Neural crest cell (in vitro differentiated cells): ENCODE data around the gene TBX18. TPM values are rescaled to one million over a fixed set of nuclear protein-coding genes. Genes with fewer than 3 reads are reported as not detected.

ENCODE experiments used
- DNase-seq: peaks from one replicate; pipeline ENCODE4 v3.0.0; 2021; ENCODE audit warnings: low read depth, mixed read lengths, low spot score
- H3K27ac Mint-ChIP-seq: one replicate; pipeline ENCODE4 v1.8.0; 2021; ENCODE audit warnings: mild to moderate bottlenecking, mixed read lengths; ENCODE audit not compliant: unreplicated experiment
- H3K27me3 Mint-ChIP-seq: 2 replicates; pipeline ENCODE4 v1.8.0; 2021; ENCODE audit warnings: low read depth, mild to moderate bottlenecking, mixed read lengths
- H3K36me3 Mint-ChIP-seq: 2 replicates; pipeline ENCODE4 v1.8.0; 2021; ENCODE audit warnings: low read depth, mild to moderate bottlenecking, mixed read lengths
- H3K4me1 Mint-ChIP-seq: 2 replicates; pipeline ENCODE4 v1.8.0; 2021; ENCODE audit warnings: mixed read lengths
- H3K4me3 Mint-ChIP-seq: one replicate; pipeline ENCODE4 v1.8.0; 2021; ENCODE audit warnings: mild to moderate bottlenecking, mixed read lengths
- H3K9me3 Mint-ChIP-seq: 2 replicates; pipeline ENCODE4 v1.8.0; 2021; ENCODE audit warnings: mixed read lengths
- total RNA-seq: library from RNA; stranded (reverse); gene quantifications from 2 replicates; pipeline ENCODE4 v1.2.1, GENCODE V29; 2021
- TF ChIP-seq, protein P1 (sequence below): fragments of 200-600 bp; sonication (generic); conservative IDR thresholded peaks from 2 replicates; pipeline ENCODE4 v1.5.0; 2021; ENCODE audit warnings: antibody characterized with exemption, mild to moderate bottlenecking

The TBX18 gene
- total RNA-seq, 1 donor from 2014 or later, result 0.47 TPM

DNA sequence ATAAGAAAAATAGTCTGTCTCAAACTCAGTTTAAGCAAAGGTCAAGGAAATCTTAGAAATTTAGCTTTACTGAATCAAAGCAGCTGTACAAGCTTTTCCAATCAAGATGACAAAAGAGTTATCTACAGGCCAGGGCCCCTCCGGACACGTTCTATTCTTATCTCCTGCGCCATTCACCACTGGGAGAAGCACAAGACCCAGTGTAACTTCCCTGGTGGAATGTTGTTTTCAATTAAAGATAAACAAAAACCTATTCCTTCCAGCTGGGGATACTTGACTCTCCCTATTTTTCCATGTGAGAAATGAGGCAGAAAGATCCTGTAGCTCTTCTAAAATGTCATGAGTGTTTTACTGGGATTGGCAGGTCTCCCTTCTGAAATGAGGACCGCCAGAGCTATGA, 123.3 kb downstream of the TBX18 start:
- H3K4me3 Mint-ChIP-seq, result no peak overlapping the region
- TF ChIP-seq, protein P1, sequence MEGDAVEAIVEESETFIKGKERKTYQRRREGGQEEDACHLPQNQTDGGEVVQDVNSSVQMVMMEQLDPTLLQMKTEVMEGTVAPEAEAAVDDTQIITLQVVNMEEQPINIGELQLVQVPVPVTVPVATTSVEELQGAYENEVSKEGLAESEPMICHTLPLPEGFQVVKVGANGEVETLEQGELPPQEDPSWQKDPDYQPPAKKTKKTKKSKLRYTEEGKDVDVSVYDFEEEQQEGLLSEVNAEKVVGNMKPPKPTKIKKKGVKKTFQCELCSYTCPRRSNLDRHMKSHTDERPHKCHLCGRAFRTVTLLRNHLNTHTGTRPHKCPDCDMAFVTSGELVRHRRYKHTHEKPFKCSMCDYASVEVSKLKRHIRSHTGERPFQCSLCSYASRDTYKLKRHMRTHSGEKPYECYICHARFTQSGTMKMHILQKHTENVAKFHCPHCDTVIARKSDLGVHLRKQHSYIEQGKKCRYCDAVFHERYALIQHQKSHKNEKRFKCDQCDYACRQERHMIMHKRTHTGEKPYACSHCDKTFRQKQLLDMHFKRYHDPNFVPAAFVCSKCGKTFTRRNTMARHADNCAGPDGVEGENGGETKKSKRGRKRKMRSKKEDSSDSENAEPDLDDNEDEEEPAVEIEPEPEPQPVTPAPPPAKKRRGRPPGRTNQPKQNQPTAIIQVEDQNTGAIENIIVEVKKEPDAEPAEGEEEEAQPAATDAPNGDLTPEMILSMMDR, result no peak

DNA sequence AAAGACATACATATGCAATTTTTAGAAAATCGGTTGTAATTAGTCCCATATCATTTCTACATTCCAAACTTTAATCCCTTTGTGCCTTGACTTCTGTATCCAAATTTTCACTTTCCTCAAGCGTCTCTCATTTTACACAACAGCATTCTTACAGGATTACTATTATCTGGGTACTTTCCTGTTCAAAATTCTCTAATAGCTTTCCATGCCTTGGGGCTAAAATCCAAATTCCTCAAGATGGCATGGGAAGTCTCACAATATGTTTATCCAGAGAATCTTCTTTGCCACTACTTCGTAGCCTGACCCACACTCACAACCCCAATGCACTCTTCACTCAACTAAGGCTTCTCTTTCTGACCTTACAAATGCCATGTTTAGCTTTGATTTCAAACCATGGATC, 125.0 kb downstream of the TBX18 start:
- H3K4me1 Mint-ChIP-seq, result no peaks in the 10 kb centered on the region
- H3K27ac Mint-ChIP-seq, result no peak overlapping the region
- no peak overlapping the region for H3K4me3 Mint-ChIP-seq
- TF ChIP-seq, protein P1, result no peak
- peaks cover 11% of the 10 kb centered on the region for H3K27me3 Mint-ChIP-seq
- no peaks in the 10 kb centered on the region for H3K36me3 Mint-ChIP-seq
- peaks cover 5% of the 10 kb centered on the region for H3K9me3 Mint-ChIP-seq
- no peak for DNase-seq

More for the DNA sequence above, 123.3 kb downstream of the TBX18 start:
- peaks cover 15% of the 10 kb centered on the region for H3K27me3 Mint-ChIP-seq
- H3K4me1 Mint-ChIP-seq, result no peaks in the 10 kb centered on the region
- H3K36me3 Mint-ChIP-seq, result no peaks in the 10 kb centered on the region
- H3K27ac Mint-ChIP-seq, result no peak overlapping the region
- peaks cover 5% of the 10 kb centered on the region for H3K9me3 Mint-ChIP-seq
- DNase-seq, result no peak

DNA sequence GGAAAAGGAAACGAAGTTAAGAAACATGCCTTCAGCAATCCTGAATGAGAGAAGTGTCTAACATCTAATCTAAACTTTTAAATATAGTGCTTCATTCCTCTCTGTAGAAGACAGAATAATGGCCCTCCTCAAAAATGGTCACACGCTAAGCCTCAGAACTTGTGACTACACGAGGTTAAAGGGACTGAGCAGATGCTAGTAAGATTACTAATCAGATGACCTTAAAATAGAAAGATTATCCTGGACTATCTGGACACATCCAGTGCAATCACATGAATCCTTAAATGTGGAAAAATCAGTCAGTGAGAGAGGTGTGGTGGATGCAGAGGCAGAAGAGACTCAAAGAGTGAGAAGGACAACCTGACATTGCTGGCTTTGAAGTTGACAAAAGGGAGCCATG, 126.1 kb downstream of the TBX18 start:
- H3K9me3 Mint-ChIP-seq, result peaks cover 5% of the 10 kb centered on the region
- H3K27ac Mint-ChIP-seq, result no peak overlapping the region
- peaks cover 5% of the 10 kb centered on the region for H3K27me3 Mint-ChIP-seq
- no peaks in the 10 kb centered on the region for H3K4me1 Mint-ChIP-seq
- DNase-seq, result no peak
- TF ChIP-seq, protein P1, result no peak
- H3K36me3 Mint-ChIP-seq, result no peaks in the 10 kb centered on the region
- H3K4me3 Mint-ChIP-seq, result no peak overlapping the region
